AG08395 (cell line): ENCODE data around the gene UBAC1.
A peak's percentile ranks its signal among the peaks of the same experiment; 100 is the strongest.

Experiments used
- DNase-seq: peaks from one replicate; pipeline ENCODE4 v3.0.0; 2012; ENCODE audit warnings: mixed read lengths, low spot score

Gene UBAC1

DNA sequence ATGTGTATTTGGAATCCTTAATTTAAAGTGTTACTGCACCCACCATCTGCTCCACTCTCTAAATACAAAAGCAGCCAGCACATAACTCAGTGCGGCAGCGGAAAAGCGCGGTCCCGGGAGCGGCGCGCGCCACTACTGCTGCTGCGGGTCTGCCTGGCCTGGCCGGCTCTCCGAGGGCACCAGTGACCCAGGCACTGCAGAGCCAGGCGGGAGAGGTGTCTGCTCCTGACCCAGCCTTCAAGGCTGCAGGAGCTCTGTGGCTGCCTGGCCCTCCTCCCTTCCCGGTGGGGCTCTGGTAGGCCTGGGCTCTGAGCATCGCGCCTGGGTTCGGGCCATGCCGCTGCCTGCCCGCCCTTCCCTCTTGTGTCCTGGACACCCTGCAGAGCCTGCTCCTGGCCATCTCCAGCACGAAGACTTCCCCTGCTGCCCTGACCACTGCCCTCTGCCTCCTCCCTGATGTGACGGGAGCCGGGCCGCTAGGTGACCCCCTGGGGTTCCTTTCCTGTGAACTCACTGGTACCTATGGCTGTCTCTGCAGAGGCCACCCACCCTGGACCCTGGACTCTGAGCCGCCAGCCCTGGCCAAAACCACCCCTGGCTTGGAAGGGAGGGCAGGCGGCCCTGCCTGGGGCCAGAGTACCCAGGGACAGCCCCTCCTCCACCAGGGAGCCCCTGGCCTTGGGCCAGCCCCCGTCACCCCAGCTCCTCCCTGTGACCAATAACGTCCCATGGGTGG lies 32.8 kb upstream of the UBAC1 start:
- DNase-seq: no peak

DNA sequence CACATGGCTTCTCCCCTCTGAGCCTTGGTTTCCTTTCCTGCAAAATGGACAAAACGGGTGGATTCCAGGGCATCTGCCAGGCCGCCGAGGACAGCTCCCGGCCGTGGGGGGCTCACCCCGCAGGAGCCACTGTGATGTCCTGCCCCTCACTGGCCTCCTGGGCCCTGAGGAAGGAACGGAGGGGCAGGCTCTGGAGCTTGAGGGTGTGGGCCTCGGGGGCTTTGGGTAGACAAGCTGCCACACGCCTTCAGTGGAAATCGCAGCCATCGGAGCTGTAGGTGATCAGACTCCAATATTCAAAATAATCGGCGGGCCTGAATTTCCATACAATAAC lies 32.2 kb upstream of the UBAC1 start:
- no peak for DNase-seq

DNA sequence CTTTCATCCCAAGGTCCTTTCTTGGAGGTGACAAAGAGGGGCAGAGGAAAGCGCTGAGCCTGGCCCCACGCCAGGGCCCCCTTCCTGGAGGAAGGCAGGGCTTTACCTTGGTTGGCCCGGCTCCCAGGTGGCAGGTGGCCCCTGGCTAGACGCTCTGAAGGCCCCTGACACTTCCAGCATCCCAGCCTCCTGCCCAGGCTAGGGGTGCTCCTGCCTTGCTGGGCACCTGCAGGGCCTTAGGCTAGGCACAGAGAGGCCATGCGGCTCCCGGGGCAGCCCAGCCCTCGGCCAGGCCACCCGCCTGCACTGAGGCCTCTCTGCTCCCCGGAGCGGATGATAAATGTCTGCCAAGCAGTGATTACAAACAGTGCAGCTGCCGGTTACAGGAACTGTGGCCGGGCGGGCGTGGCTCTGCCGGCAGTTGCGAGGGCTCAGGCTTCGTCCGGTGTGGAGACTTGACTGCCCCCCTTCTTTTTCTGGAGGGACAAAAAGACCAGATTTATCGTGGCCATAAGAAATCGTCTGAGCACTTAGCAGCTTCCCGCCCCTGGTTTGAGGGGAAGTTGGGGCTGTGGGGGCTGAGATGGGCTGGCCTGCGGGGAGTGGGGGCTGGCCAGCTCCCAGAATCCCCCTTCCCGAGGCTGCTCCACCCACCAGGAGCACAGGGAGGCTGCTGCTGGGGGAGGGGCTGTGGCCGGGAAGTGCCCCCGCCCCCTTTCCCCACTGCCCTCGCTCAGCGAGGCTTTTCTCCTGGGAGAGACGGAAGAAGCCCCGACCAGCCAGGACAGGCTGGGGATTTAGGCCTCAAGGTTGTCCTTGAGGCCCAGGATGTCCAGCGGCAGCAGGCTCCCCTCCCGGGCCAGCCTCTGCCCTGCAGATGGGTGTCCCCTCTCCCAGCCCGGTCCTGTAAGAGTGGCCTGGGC lies 31.6 kb upstream of the UBAC1 start:
- peak; percentile 72 for DNase-seq

DNA sequence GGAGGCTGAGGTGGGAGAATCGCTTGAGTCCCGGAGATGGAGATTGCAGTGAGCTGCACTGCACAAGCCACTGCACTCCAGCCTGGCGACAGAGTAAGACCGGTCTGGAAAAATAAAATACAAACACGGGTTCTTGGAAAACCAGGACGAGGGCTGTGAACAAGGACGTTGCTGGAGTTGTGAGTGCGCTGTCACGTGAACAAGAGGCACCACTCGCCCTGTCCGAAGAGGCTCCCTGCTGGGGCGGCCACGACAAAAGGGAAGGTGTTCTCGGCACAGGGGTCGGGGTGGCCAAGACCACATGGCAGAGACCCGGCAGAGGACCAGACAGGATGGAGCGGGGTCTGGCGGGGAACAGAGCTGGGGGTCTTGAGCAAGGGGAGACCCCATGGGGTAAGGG lies 30.6 kb upstream of the UBAC1 start:
- DNase-seq: no peak

DNA sequence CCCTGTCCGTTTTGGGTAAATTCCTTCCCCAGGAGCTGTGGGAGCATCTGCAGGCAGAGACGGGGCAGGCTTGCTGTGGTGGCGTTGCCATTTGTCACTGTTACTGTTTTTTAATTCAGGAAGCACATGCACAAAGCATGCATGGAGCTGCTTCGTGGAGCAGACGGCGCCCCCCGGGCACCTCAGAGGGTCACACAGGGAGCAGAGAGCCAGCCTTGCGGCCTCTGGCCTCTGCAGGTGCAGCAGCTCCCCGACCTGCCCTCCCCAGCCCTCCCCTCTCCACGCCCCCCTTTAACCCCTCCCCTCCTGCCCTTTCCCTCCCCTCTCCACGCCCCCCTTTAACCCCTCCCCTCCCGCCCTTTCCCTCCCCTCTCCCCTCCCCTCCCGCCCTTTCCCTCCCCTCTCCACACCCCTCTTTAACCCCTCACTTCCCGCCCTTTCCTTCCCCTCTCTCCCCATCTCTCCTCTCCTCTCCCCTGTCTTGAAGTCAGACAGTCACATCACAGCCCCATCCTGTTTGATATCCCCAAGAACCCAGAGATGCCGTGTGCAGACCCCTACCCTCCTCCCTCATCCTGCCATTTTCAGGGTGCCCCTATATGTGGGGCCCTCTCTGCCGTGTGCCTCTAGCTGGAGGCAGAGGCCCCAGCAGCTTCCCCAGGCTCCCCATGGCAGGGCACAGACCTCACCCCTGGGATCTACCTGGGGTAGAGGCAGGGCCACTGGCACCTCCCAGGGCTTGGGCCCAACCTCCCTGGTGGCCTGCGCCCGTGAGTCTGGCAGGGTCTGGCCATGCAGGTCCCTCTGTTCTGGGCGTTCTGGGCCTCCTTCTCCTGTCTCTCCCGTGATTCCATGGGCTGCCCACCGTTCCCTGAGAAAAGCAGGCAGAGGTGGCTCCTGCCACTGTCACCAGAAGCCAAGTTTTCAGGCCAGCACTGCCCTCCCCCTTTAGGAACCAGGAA lies 29.6 kb upstream of the UBAC1 start:
- DNase-seq: no peak

DNA sequence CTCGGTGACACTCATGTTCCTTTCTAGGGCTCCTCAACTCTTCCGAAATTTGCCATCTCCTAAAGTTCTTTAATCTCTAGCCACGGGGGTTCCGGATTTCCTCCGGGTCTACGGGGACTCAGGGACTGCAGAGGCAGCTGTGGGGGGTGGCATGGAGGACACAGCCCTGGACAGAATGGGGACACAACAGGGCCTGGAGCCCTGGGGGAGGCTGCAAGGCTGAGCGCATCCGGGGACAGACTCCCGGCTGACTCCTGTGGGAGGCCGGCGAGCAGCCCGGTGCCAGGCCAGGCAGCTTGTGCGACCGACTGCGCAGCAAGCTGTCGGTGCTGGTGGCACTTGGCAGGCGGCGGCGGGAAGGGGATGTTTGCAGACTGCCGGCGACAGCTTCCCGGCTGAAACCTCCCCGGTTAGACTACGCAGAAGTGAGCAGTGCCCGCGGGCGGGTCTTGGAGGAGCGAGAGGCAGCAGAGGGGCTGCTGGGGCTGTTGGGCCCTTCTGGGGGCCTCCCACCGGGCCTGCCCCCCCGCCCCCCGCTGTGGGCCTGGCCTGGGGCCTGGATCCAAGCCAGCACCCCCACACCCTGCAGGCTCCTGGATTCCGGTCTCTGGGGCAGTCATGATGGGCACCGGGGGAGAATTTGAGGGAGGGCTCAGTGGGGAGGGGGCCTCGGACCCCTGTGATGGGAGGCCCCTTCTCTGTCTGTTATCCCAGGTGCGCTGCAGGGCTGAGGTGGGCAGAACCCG lies 28.7 kb upstream of the UBAC1 start:
- DNase-seq: no peak

DNA sequence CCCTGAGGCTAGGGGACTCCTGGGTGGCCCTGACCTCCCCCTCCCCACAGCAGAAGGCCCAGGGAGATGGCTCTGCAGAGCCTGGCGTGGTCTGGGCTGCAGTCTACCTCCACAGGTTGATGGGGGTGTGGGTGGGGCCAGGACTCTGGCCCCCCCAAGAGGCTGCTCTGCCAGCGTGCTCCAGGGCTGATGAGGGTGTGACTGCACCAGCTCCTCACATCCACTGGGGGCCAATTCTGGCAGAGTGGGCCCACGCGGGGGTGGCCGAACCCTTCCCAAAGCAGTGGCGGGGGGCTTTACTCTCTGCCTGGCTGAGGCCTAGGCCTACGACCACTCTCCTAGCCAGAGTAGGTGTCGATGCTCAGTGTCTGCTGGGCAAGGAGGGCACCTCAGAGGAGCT lies 28.0 kb upstream of the UBAC1 start:
- DNase-seq: no peak

DNA sequence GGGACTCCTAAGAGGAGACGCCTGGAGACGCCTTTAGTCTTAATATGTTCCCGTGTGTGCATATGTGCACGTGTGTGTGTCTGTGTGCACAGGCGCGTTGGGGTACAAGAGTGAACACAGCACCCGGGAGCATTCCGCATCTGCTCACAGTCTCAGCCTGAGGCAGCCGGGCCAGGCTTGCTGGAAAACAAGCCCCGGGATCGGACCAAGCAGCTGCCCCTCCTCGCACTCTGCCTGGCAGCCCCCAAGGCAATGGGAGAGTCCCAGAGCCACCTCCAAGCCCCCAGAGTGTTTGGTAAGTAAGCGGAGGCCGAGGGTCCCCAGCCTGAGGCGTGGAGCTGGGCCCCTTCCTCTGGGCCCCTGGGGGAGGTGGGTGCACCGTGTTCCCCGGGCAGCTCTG lies 27.3 kb upstream of the UBAC1 start:
- DNase-seq: no peak

DNA sequence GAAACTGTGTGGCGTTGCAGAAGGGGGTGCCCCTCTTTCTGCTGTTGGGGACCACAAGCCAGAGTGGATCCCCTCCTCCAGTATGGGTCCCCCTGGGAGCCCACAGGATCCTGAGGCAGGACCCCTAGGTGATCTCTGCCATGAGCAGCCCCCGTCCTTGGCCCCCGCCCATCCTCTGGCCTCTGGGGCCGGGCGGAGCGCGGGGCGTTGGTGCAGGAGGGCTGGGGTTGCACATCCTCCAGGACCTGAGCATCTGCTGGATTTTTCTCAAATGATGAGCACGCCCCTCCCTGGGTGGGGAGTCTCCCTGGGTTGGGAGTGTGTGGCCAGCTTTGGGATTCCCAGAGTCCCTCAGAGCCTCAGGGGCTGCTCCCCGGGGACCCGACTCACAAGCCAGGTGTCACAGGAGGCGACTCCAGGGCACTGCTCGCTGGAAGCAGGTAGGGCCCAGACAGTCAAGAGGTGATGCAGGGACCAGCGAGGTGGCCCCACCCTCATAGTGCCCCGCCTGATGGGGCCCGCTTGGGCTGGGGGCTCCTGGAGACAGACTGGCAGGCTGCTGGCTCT lies 26.7 kb upstream of the UBAC1 start:
- DNase-seq: no peak

DNA sequence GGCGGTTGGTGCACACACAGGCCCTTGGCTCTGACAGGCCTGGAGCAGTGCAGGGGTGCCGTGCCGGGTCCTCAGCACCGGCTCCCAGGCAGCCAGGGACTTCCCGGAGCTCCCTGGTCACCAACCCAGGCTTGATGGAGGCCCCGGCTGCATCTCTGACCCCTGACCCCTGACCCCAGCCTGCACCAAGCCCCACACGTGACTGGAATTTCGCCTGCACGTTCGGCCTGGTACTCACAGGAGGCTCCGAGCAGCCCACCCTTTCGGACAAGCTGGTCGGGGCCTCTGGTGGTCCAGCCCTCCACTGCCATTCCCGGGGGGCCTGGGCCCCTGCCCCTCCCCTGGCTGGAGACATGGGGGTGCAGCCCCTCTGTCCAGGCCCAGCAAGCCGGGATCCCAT lies 25.4 kb upstream of the UBAC1 start:
- DNase-seq: no peak

DNA sequence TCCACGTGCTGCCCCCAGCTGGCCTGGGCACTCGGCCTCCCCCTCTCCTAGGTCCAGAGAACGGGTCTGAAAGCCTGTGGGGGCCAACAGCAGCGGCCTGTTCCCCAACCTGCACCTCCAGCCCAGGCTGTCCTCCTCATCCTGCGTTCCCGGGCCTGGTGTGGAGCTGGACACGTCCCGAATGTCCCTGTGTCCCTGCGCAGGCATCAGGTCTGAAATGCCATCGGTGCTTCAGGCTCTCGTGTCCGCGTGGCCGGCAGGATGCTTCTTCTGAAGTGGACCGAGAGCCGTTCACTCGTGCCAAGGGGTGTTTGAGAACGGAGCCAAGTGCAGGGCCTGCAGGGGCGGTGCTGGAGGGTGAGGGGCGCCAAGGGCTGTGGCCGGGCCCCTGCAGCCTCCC lies 24.7 kb upstream of the UBAC1 start:
- no peak for DNase-seq

DNA sequence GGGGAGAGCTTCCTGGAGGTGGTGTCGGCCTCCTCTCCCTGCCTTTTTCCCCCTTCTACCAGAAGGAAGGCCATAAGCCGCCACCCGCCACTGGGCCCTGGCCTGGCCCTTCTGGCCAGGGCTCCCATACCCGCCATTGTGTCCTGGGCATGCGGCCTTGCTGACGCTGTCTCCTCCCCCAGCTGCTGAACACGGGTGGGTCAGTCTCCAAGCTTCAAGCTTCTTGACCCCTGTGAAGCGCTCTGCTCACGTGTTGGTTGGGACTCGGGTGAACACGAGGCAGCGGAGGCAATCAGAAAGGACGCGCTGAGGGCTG lies 24.2 kb upstream of the UBAC1 start:
- no peak for DNase-seq

DNA sequence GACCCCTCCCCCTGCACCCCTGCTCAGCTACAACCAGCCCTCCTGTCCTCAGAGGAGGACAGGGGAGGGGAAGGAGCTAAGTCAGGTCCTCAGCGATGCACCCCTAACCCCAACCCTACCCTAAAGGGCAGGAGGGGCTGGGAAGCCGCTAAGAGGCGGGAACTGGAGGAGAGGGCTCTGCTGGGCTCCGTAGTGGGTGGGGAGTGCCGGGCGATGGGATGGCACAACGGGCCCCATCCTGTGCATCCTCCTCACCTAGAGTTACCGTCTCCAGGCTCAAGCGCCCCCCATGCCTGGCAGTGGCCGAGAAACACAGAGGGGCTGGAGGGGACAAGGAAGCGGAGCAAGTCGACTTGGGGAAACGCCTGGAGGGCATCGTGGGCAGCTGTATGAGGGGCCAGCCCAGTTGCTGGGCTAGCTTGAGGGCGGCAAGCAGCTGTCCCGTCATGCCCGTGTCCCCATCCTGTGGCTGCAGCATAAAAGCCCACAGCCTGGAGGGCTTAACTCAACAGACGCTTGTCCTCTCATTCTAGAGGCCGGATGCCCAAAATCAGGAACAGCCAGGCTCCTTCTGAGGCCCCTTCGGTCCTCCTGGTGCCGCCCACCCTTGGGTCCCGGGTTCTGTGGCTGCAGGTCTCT lies 23.0 kb upstream of the UBAC1 start:
- DNase-seq: no peak

DNA sequence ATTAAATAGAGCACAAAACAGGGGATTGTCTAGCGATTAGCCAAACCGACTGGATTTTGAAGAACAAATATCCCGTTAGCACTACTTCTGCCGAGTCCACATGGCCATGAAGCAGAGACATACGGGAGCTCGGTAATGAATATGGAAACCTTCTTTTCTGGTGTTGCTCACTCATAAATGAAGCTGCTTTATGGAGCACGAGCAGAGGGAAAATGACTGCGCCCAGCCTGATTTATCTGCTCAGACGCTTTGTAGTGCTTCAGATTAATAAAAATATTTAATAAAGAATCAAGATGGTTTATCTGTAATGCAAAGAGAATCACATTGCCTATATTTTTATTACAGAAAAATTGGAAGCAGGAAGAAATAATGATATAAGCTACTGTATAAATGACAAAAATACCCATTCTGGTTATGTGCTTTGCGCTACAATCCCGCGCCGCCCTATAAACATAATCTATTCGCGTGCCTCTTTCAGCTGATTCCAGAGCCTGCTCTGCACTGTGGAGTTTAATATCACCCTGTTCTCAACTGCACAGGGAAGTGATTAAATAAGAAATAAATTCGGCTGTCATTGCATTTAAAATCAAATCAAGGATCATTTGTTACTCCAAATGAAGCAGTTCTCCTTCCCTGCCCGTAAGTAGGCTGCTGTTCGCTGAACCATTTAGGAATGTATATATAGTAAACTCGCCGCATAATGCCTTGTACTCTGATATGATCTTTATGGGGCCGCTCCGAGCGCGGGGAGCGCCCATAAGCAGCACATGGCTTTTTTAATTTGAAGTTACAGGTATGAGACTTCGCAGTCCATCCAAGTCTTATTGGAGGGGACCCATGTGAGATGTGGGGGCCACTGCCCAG lies 22.3 kb upstream of the UBAC1 start:
- DNase-seq: no peak

DNA sequence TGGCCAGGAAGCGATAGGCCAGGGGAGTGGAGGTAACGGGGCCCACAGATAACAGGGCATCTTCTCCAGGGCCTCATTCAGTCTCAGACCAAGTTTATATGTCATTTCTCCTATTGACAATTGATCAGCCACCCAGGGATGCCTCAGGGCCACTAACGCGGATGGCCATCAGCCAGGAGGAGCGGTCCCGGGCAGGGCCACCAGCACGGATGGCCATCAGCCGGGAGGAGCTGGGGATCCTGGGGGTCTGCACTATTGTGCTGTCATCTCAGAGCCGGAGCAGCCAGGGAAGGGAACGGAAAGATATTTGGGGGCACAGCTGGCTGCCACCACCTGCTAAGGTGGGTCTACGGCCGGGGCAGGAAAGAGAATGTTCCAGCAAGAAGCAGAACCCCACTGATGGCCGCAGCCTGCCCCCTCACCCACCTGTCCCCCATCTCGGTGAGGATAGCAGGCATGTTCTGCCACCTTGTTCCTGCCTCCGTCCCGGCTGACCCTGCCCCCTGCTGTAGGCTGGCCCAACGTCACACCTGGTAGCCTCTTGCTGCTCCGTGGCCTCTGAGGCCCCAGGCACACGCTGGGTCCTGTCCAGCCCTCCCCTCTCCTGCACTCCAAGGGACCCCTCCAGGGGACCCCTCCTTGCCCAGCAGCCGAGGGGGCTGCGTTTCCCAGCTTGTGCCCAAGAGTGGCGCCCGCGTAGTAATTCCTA lies 21.5 kb upstream of the UBAC1 start:
- DNase-seq: no peak

DNA sequence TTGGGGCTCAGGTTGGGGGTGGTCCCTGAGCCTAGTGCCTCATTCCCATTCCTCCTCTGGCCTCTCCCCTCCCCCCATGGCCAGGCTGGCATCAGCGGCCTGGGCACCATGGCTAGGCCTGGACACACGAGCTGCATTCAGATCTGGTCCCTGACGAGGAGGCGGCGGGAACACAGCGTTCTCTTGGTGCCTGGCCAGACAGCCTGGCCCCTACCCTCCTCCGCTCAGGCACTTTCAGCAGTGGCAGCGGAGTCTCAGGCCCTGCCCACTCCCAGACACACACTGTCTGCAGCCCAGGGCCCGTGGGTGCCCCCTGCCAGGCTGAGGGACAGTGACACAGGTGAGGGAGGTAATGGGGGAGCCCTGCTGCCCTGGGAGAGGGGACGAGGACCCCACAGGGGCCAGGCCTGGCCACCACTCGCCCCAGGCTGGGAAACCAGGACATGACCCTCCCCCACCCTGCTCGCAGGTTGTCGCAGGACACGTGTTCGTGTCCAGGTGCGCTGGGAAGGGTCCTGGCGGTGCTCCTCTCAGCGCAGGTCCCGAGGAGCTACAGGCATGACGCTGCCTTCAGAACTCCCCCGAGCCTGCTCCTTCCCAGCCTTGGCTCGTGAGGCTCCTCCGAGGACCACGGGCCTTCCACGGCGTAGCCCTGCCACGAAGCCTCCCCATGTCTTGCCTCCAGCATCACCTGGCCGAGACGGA lies 19.9 kb upstream of the UBAC1 start:
- no peak for DNase-seq

DNA sequence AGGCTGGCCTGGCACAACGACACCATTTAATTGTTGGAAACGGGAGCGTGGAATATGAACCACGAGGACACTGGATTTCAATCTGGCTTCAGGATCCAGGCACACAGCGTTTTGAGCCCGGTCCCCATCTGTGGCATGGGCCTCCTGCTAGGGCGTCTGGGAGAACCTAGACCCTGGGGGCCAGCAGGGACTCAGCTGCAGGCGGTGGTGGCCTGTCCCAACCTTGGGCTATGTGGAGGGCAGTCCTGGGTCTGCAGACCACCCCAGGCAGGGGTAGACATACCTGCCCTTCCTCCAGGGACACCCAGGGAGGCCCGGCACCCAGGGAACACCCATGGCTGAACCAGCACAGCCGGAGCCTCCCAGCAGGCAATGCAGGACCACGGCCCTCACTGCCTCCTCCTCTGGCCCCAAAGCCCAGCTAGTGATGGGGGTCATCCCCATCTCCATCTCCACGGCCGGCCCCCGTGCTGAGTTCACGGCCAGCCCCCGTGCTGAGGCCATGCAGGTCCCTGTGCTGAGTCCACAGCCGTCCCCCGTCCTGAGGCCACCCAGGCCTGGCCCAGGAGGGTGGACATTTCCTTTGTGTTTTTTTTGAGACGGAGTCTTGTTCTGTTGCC lies 18.5 kb upstream of the UBAC1 start:
- DNase-seq: no peak
